Lower leg skin (tissue), 4 donors: ENCODE data around the gene TPSG1. TPM values are rescaled to one million over a fixed set of nuclear protein-coding genes. Genes with fewer than 3 reads are reported as not detected.

Source experiments
- DNase-seq, 2 donors: peaks; one replicate each; pipeline ENCODE4 v3.0.0-alpha.2; 2019; ENCODE audit warnings: low spot score in 2 of 2
- H3K4me3 ChIP-seq: fragments of 200-600 bp; sonication (generic); 2 replicates; pipeline ENCODE4 v1.5.1; 2017; ENCODE audit warnings: mild to moderate bottlenecking, low read depth; ENCODE audit not compliant: poor library complexity, severe bottlenecking
- CTCF ChIP-seq, 3 donors: fragments of 450-650 bp; IDR thresholded peaks; one replicate each; pipeline ENCODE4 v1.5.1; 2016; ENCODE audit warnings: antibody characterized with exemption in 3 of 3, mild to moderate bottlenecking in 3 of 3, moderate library complexity in 2 of 3
- POLR2A ChIP-seq, 2 donors: fragments of 450-650 bp; IDR thresholded peaks; one replicate each; pipeline ENCODE4 v1.6.1; 2016 to 2017; ENCODE audit warnings: antibody characterized with exemption in 2 of 2, mild to moderate bottlenecking in 1 of 2, moderate library complexity in 1 of 2
- WGBS, 2 donors: methylation state at CpG; one replicate each; pipeline ENCODE4 v1.1.5; 2018; 5-methylcytosine and 5-hydroxymethylcytosine counted together
- intact Hi-C: fragments of 100-400 bp; cut with DNase I; formaldehyde crosslinking; loops from one replicate; pipeline ENCODE4 v1.15.0; 2023; ENCODE audit warnings: low total_unique reads
- total RNA-seq, 4 donors: library from RNA; depleted of rRNA; stranded (reverse); fragments of >200 nt; gene quantifications; one replicate each; pipeline ENCODE4 v1.1.0, GENCODE V29; 2016

The TPSG1 gene
- total RNA-seq, 4 donors from 2014 or later = 0.32 to 1.5 (median 1.1) TPM; not detected in 1

DNA sequence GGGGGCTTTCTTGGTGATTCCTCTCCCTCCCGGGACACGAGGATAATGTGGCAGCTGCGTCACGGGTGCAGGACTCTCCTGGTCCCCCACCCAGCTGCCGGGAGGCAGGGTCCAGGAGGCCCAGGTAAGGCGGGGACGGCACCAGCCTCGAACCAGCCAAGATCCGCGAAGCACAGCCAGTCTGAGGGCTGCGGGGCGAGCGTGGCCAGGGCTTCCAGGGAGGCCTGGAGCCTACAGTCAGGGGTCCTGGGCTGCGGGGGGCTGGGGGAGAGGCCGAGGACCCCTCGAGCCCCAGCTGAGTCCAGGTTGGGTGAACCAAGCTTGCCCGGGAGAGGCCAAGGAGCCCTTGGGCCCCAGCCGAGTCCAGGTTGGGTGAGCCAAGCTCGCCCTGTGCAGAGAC lies 40.8 kb upstream of the TPSG1 start:
- DNase-seq = no peak
- intact Hi-C loops = no loop called here
- no peak for TF ChIP-seq POLR2A (IDR thresholded peaks at IDR 0.05)
- TF ChIP-seq CTCF (IDR thresholded peaks at IDR 0.05) = no peak
- WGBS, 2 donors = 69 to 70% methylated on average over 12 to 19 of the region's 19 CpGs
- no peak overlapping the region for H3K4me3 ChIP-seq

- no peak for DNase-seq
- 64 to 66% methylated on average over 13 of the region's 13 CpGs for WGBS, 2 donors
- H3K4me3 ChIP-seq = no peak overlapping the region
- intact Hi-C loops = no loop called here
- TF ChIP-seq CTCF (IDR thresholded peaks at IDR 0.05) (no peak), POLR2A (IDR thresholded peaks at IDR 0.05) (no peak)
Measured at GRCh38 chr16:1265090-1265630, 40.1 kb upstream of the TPSG1 start.

DNA sequence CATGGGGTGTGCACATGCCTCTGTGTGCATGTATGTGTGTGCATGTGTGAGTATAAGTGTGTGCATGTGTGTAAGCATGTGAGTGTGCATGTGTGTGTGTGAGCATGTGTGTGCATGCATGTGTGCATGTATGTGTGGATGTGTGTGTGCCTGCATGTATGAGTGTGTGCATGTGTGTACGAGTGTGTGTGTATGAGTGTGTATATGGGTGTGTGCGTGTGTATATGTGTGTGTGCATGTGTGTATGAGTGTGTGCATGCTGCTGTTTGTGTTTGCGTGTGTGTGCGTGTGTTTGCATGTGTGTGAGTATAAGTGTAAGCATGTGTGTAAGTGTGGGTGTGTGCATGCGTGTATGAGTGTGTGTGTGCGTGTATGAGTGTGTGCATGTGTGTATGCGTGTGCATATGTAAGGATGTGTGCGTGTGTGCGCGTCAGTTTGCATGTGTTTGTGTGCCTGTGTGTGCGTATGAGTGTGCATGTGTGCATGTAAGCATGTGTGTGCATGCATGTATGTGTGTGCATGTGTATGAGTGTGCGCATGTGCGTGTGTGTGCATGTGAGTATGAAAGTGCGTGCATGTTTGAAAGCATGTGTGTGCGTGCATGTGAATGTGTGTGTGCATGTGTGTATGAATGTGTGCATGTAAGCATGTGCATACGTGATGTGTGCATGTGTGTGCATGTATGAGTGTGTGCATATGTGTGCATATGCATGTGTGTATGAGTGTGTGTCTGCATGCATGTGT lies 39.4 kb upstream of the TPSG1 start:
- WGBS, 2 donors = 81 to 88% methylated on average over 16 of the region's 16 CpGs
- intact Hi-C loops = no loop called here

DNA sequence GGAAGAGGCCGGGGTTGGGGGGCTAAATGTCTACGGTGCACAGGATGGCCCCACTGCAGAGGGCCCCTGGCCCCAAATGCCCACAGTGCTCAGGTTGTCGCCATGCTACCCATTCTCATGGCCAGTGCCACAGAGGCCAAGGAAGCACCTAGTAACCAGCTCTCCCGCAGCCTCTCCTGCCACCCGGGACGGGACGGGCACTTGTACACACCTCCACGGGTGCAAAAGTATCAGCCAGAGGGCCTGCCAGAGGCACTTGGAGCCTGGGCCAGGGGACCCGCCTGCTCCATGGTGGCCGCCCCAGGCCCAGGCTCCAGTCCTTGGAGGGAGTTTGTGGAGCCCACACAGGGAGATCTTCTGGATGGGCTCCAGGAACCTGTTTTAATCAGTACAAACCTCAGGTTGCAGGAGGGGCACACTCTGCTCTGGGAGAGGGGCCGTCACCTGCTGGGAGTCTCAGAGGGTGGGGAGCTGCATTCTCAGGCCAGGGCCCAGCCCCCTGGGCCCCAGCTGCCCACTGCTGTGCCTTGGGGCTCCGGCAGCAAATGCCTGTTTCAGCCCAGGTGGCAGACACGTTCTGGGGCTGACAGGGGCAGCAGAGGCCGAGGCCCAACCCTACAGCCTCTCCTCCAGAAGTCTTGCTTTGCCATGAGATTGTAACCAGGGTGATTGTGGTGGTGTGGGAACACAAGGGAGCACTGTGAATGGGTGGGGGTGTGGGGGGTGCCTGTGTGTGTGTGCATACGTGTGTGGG lies 38.7 kb upstream of the TPSG1 start:
- intact Hi-C loops = no loop called here
- WGBS, 2 donors = 70% methylated on average over 9 to 13 of the region's 15 CpGs
- TF ChIP-seq CTCF (IDR thresholded peaks at IDR 0.05) = no peak
- TF ChIP-seq POLR2A (IDR thresholded peaks at IDR 0.05) = no peak
- DNase-seq = no peak
- no peak overlapping the region for H3K4me3 ChIP-seq

More for the DNA sequence above, 39.4 kb upstream of the TPSG1 start:
- no peak overlapping the region for H3K4me3 ChIP-seq
- no peak for TF ChIP-seq POLR2A (IDR thresholded peaks at IDR 0.05)
- no peak for TF ChIP-seq CTCF (IDR thresholded peaks at IDR 0.05)
- no peak for DNase-seq

DNA sequence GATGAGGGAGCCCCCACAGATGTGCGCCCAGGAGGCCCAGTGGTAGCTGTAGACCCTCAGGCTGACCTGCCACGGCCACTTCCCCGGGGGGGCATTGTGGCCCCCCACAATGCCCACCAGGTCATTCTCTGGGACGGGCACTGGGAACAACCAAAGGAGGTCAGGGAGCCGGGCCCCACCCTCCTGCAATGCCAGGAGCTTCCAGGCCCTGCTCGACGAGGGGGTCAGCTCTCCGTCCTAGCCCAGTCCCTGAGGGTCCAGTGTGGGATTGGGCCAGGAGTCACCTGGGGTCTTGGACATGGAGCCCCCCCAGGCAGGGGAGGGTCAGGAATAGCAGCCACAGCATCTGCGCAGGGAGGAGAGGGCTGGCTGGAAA lies 37.8 kb upstream of the TPSG1 start:
- no peak for TF ChIP-seq CTCF (IDR thresholded peaks at IDR 0.05)
- no peak for TF ChIP-seq POLR2A (IDR thresholded peaks at IDR 0.05)
- H3K4me3 ChIP-seq = no peak overlapping the region
- intact Hi-C loops = no loop called here
- DNase-seq = no peak
- WGBS, 2 donors = 20 to 73% methylated on average over 1 to 6 of the region's 9 CpGs
